Mammary epithelial cell (primary cell): ENCODE measurements around the gene NUMB.

Experiments used
- EZH2 ChIP-seq: IDR thresholded peaks from 2 replicates; pipeline ENCODE4 v1.6.1; 2012; ENCODE audit warnings: low read length, inconsistent platforms, borderline replicate concordance
- TF ChIP-seq, protein P1 (sequence below), 2 donors: IDR thresholded peaks in 1 of 2; conservative IDR thresholded peaks in 1 of 2; 2 replicates each; pipeline ENCODE4 v1.5.1; 2011 to 2012; ENCODE audit warnings: inconsistent platforms in 2 of 2, low read length in 2 of 2, mild to moderate bottlenecking in 2 of 2, control low read depth in 1 of 2, low read depth in 1 of 2; ENCODE audit not compliant: insufficient read depth in 1 of 2; ENCODE audit errors: extremely low read depth in 1 of 2

DNA sequence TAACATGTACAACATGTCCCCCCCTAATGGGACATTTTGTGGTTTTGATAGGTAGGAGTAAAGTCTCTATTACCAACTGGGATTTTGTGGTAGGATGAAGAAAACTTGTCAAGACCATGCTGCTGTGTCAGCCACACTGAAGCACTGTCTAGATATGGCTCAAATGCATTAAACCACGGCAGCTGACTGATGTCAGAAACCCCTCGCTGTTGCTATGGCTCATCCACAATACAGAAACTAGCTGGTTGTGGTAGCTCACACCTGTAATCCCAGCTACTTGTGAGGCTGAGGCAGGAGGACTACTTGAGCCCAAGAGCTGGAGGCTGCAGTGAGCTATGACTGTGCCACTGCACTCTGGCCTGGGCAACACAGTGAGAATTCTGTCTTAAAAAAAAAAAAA, 181.0 kb downstream of the NUMB start:
- TF ChIP-seq, protein P1, sequence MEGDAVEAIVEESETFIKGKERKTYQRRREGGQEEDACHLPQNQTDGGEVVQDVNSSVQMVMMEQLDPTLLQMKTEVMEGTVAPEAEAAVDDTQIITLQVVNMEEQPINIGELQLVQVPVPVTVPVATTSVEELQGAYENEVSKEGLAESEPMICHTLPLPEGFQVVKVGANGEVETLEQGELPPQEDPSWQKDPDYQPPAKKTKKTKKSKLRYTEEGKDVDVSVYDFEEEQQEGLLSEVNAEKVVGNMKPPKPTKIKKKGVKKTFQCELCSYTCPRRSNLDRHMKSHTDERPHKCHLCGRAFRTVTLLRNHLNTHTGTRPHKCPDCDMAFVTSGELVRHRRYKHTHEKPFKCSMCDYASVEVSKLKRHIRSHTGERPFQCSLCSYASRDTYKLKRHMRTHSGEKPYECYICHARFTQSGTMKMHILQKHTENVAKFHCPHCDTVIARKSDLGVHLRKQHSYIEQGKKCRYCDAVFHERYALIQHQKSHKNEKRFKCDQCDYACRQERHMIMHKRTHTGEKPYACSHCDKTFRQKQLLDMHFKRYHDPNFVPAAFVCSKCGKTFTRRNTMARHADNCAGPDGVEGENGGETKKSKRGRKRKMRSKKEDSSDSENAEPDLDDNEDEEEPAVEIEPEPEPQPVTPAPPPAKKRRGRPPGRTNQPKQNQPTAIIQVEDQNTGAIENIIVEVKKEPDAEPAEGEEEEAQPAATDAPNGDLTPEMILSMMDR (conservative IDR thresholded peaks at IDR 0.05 in 1 of 2, IDR thresholded peaks at IDR 0.05 in 1 of 2; ENCODE audit: extremely low read depth in 1 of 2, insufficient read depth in 1 of 2, low read depth in 1 of 2, low read length in 2 of 2) = no peak
- TF ChIP-seq EZH2 = no peak
